CD8-positive, alpha-beta memory T cell (primary cell): Measurements from ENCODE around the gene GPT2. TPM values are rescaled to one million over a fixed set of nuclear protein-coding genes. Genes with fewer than 3 reads are reported as not detected.

Experiments
- CTCF ChIA-PET: fragments of 350-600 bp; sonication (Branson Sonifier 250); formaldehyde crosslinking; loops from one replicate; lab custom pipeline; 2021; ENCODE audit warnings: antibody characterized with exemption; lab: Charles Lee
- POLR2A ChIA-PET: fragments of 350-600 bp; sonication (Branson Sonifier 250); formaldehyde crosslinking; loops from one replicate; lab custom pipeline; 2021; ENCODE audit warnings: antibody characterized with exemption; lab: Charles Lee
- DNase-seq, 5 donors: peaks; one replicate each; pipeline versions ENCODE4 v3.0.0 to v3.0.0-alpha.2; 2020 to 2022; ENCODE audit warnings: mixed read lengths in 1 of 5
- H3K27ac ChIP-seq: one replicate; pipeline ENCODE4 v1.7.0; 2013; ENCODE audit warnings: low read depth, mild to moderate bottlenecking, low read length, moderate library complexity
- H3K27me3 ChIP-seq: 2 replicates; pipeline ENCODE4 v1.7.0; 2013; ENCODE audit warnings: low read length, mild to moderate bottlenecking; ENCODE audit not compliant: insufficient read depth, poor library complexity, severe bottlenecking
- H3K36me3 ChIP-seq: 2 replicates; pipeline ENCODE4 v1.7.0; 2013; ENCODE audit warnings: mild to moderate bottlenecking, low read length, moderate library complexity; ENCODE audit not compliant: insufficient read depth
- H3K4me1 ChIP-seq: 2 replicates; pipeline ENCODE4 v1.7.0; 2013; ENCODE audit warnings: mild to moderate bottlenecking, low read length, moderate library complexity; ENCODE audit not compliant: insufficient read depth
- H3K4me3 ChIP-seq: 2 replicates; pipeline ENCODE4 v1.7.0; 2013; ENCODE audit warnings: mild to moderate bottlenecking, low read length
- H3K9me3 ChIP-seq: 2 replicates; pipeline ENCODE4 v1.7.0; 2013; ENCODE audit warnings: mild to moderate bottlenecking, low read length
- H3K27ac Mint-ChIP-seq, 8 donors: one replicate each; pipeline ENCODE4 v1.8.0; 2020 to 2021; ENCODE audit warnings: mixed read lengths in 8 of 8, mild to moderate bottlenecking in 6 of 8, inconsistent platforms in 3 of 8, moderate library complexity in 3 of 8
- H3K27me3 Mint-ChIP-seq, 2 donors: one replicate each; pipeline ENCODE4 v1.8.0; 2020 to 2021; ENCODE audit warnings: mixed read lengths in 2 of 2, mild to moderate bottlenecking in 1 of 2, moderate library complexity in 1 of 2
- H3K36me3 Mint-ChIP-seq, 3 donors: one replicate each; pipeline ENCODE4 v1.8.0; 2020 to 2021; ENCODE audit warnings: mixed read lengths in 3 of 3, inconsistent platforms in 1 of 3, mild to moderate bottlenecking in 1 of 3
- H3K4me1 Mint-ChIP-seq, 3 donors: one replicate each; pipeline ENCODE4 v1.8.0; 2020 to 2021; ENCODE audit warnings: mixed read lengths in 3 of 3, inconsistent platforms in 1 of 3, mild to moderate bottlenecking in 1 of 3
- H3K4me3 Mint-ChIP-seq, 7 donors: one replicate each; pipeline ENCODE4 v1.8.0; 2020 to 2021; ENCODE audit warnings: mixed read lengths in 7 of 7, mild to moderate bottlenecking in 6 of 7, moderate library complexity in 4 of 7, inconsistent platforms in 2 of 7
- H3K9me3 Mint-ChIP-seq, 5 donors: one replicate each; pipeline ENCODE4 v1.8.0; 2020 to 2022; ENCODE audit warnings: mixed read lengths in 5 of 5, mild to moderate bottlenecking in 3 of 5, moderate library complexity in 2 of 5, inconsistent platforms in 1 of 5
- polyA plus RNA-seq: library from polyadenylated mRNA; unstranded; fragments of 300-500 nt; fragmentation: Illumina TruSeq; gene quantifications from one replicate; pipeline ENCODE4 v1.2.3, GENCODE V29; 2021
- total RNA-seq, 2 experiments: library from RNA; stranded (reverse); gene quantifications; one replicate each; pipeline ENCODE4 v1.2.3, GENCODE V29; 2021

GPT2 gene
- total and polyA plus RNA-seq, 3 experiments from 2014 or later = 0.79 to 16.5 (median 12.5) TPM

DNA sequence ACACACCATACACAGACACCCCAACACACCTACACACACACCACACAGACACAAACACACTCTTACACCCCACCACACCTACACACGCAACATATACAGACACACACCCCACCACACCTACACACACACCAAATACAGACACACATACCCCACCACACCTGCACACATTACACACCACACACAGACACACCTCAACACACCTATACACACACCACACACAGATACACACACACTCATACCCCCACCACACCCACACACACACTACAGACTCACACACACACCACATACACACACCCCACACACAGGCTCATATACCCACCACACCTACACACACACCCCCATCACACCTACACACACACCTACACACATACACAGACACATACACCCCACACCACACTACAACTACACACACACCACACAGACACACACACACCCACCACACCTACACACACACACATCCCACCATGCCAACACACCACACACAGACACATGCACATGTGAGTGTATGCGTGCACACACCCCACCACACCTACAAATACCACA lies 31.4 kb downstream of the GPT2 start:
- POLR2A ChIA-PET = no interaction called here
- H3K4me3 Mint-ChIP-seq = no peak overlapping the region
- H3K36me3 ChIP-seq = no peaks in the 10 kb centered on the region
- H3K4me1 ChIP-seq = no peaks in the 10 kb centered on the region
- no peak overlapping the region for H3K27ac ChIP-seq
- H3K27me3 Mint-ChIP-seq = peaks cover 0 to 2% of the 10 kb centered on the region in 2 donors
- H3K4me1 Mint-ChIP-seq = peaks cover 0 to 5% (median 0%) of the 10 kb centered on the region in 3 donors
- H3K4me3 ChIP-seq = no peak overlapping the region
- H3K36me3 Mint-ChIP-seq = no peaks in the 10 kb centered on the region
- no peak for DNase-seq
- no peaks in the 10 kb centered on the region for H3K27me3 ChIP-seq
- no peaks in the 10 kb centered on the region for H3K9me3 ChIP-seq
- no peaks in the 10 kb centered on the region for H3K9me3 Mint-ChIP-seq
- peak overlapping the region in 2 of 8 donors; percentile 30 to 86 for H3K27ac Mint-ChIP-seq
- CTCF ChIA-PET = no interaction called here

DNA sequence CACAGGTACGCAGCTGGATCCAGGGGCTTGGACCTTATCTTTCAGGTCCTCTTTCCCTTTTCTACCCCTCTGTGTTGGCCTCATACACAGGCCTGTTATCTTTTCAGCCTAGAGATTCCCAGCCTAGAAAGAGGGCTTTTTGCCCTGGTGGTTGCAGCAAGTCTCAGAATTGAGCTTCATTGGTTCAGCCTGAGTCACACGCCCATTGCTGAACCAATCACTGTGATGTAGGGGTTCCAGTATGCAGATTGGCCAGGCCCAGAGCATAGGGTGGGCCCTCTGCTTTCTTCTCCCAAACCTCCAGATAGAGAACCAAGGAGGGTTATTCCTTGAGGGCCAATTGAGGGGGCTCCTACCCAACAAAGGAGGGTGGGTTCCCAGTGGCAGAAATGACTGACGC lies 32.8 kb downstream of the GPT2 start:
- Mint-ChIP-seq H3K9me3 (no peaks in the 10 kb centered on the region), H3K4me3 (no peak overlapping the region), H3K4me1 (no peaks in the 10 kb centered on the region), H3K27ac (no peak overlapping the region), H3K36me3 (no peaks in the 10 kb centered on the region), H3K27me3 (peaks cover 0 to 2% of the 10 kb centered on the region in 2 donors)
- Histone ChIP-seq H3K4me1 (no peaks in the 10 kb centered on the region), H3K36me3 (no peaks in the 10 kb centered on the region), H3K27ac (no peak overlapping the region), H3K27me3 (no peaks in the 10 kb centered on the region), H3K9me3 (no peaks in the 10 kb centered on the region), H3K4me3 (no peak overlapping the region)
- no peak for DNase-seq
- CTCF ChIA-PET = interaction anchor here (0.9 kb wide), 1 partner anchor 9 kb away, joined by 3 read pairs; no protein-coding TSS in a partner anchor
- POLR2A ChIA-PET = no interaction called here

DNA sequence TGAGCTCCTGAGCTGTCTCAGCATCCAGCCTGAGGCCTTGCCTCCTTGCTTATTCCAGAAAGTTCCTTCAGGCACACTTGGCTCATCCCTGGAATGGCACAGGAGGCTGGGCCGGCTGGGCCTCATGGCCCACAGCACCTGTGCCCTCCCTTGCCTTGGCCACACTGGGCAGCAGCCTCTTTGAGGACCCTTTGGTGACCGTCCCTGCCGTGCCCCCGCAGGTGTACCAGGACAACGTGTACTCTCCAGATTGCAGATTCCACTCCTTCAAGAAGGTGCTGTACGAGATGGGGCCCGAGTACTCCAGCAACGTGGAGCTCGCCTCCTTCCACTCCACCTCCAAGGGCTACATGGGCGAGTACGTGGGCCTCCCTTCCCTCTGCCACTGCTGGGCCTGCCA lies 34.2 kb downstream of the GPT2 start:
- H3K36me3 Mint-ChIP-seq = no peaks in the 10 kb centered on the region
- no peak for DNase-seq

DNA sequence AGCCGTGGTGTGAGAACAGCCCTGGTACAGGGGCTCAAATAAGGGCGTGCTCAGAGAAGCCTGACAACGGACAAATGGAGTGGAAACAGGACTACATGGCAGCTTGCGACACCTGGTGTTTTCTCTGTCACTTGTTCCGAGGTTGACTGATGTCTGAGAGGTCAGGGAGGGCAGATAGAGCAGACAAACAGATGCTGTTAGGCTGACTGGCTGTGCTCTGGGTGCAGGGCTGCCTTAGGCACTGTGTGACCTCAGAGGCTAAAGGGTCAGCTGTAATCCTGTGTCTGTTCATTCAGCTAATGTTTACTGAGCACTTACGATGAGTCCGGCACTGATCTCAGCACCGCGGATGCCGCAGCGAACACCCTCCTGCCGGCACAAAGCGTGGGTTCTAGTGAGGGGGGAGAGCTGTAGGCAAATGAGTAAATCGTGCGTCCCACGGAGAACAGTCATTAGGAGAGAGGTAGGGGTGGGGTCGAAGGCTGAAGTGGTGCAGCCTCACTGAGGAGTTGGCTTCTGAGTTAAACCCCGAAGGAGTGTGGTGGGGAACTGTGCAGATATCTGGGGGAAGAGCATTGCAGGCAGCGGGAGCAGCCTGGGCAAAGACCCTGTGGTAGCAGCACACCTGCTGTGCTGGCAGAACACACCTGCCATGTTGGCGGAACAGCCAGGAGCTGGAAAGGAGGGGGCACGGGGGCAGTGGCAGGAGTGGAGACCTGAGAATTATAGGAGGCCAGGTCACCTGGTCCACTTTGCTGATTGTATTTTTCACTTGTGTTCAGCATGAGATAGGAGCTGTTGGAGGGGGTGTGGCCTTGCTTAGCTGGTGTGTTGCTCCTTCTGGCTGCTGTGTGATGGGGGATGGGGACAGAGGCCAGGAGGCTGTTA lies 35.0 kb downstream of the GPT2 start:
- Histone ChIP-seq H3K36me3 (no peaks in the 10 kb centered on the region), H3K4me1 (no peaks in the 10 kb centered on the region), H3K4me3 (no peak overlapping the region), H3K27ac (no peak overlapping the region), H3K27me3 (no peaks in the 10 kb centered on the region), H3K9me3 (no peaks in the 10 kb centered on the region)
- no peaks in the 10 kb centered on the region for H3K36me3 Mint-ChIP-seq
- no peaks in the 10 kb centered on the region for H3K4me1 Mint-ChIP-seq
- no peak overlapping the region for H3K27ac Mint-ChIP-seq
- no peaks in the 10 kb centered on the region for H3K9me3 Mint-ChIP-seq
- ChIA-PET POLR2A (no interaction called here), CTCF (no interaction called here)
- DNase-seq = no peak
- H3K27me3 Mint-ChIP-seq = peaks cover 0 to 2% of the 10 kb centered on the region in 2 donors
- H3K4me3 Mint-ChIP-seq = peak overlapping the region in 1 of 7 donors; percentile 5

More for the DNA sequence above, 34.2 kb downstream of the GPT2 start:
- no peak overlapping the region for H3K4me3 ChIP-seq
- no peaks in the 10 kb centered on the region for H3K27me3 ChIP-seq
- no peaks in the 10 kb centered on the region for H3K4me1 Mint-ChIP-seq
- no peak overlapping the region for H3K27ac Mint-ChIP-seq
- H3K9me3 ChIP-seq = no peaks in the 10 kb centered on the region
- no peak overlapping the region for H3K4me3 Mint-ChIP-seq
- ChIA-PET POLR2A (no interaction called here), CTCF (no interaction called here)
- no peaks in the 10 kb centered on the region for H3K4me1 ChIP-seq
- no peaks in the 10 kb centered on the region for H3K36me3 ChIP-seq
- no peak overlapping the region for H3K27ac ChIP-seq
- H3K27me3 Mint-ChIP-seq = peaks cover 0 to 2% of the 10 kb centered on the region in 2 donors
- H3K9me3 Mint-ChIP-seq = no peaks in the 10 kb centered on the region

DNA sequence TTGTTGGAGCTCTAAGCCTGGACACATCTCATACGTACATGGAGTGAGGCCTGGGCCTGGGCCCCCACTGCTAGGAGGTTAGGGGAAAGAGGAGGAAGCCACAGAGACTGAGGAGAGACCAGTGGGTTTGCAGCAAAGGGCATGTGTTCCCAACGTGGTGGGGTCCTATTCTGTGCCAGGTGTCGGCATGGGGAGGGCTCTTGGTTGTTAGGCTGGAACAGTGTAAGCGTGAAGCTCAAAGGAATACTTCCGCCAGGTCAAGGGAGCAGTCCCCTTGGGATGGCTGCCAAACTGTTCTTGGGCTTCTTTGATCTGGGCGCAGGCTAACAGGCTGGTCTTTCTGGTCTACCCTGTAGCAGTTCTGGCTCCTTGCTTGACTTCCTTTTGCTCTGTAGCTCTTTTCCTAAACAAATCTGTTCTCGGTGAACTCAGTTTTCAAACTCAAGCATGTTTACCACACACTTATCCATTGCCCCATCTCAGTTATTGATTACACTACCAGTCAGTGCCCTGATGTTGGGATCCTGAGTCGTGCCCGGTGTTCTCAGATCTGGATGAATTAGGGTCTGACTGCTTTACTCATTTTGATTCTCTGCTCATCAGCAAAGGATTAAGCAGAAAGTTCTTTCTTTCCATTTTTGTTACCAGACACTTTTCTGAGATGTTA lies 36.4 kb downstream of the GPT2 start:
- ChIA-PET POLR2A (no interaction called here), CTCF (interaction anchor here (1.1 kb wide), 1 partner anchor 10 kb away, joined by 3 read pairs; no protein-coding TSS in a partner anchor)
- no peaks in the 10 kb centered on the region for H3K36me3 ChIP-seq
- Mint-ChIP-seq H3K36me3 (no peaks in the 10 kb centered on the region), H3K27ac (peak overlapping the region in 1 of 8 donors; percentile 48), H3K9me3 (no peaks in the 10 kb centered on the region), H3K4me3 (no peak overlapping the region), H3K4me1 (no peaks in the 10 kb centered on the region), H3K27me3 (peaks cover 0 to 2% of the 10 kb centered on the region in 2 donors)
- no peak for DNase-seq
- H3K27ac ChIP-seq = no peak overlapping the region
- no peaks in the 10 kb centered on the region for H3K9me3 ChIP-seq
- H3K4me1 ChIP-seq = no peaks in the 10 kb centered on the region
- H3K27me3 ChIP-seq = no peaks in the 10 kb centered on the region
- no peak overlapping the region for H3K4me3 ChIP-seq

DNA sequence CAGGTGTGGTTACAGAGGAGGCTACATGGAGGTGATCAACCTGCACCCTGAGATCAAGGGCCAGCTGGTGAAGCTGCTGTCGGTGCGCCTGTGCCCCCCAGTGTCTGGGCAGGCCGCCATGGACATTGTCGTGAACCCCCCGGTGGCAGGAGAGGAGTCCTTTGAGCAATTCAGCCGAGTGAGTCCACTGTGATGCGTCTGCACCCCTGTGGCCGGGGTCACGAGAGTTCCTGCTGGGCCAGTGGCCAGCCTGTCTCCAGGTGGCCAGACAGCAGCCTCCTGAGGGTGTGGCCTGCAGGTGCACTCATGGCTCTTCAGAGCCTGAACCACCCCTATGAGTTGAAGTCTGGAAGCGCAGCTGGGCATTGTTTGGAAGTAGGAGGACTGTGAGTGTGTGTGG lies 38.1 kb downstream of the GPT2 start:
- H3K4me3 Mint-ChIP-seq = no peak overlapping the region
- DNase-seq = no peak
- H3K36me3 ChIP-seq = no peaks in the 10 kb centered on the region
- no peaks in the 10 kb centered on the region for H3K4me1 Mint-ChIP-seq
- H3K27me3 Mint-ChIP-seq = peaks cover 0 to 2% of the 10 kb centered on the region in 2 donors
- H3K4me1 ChIP-seq = no peaks in the 10 kb centered on the region
- ChIA-PET POLR2A (no interaction called here), CTCF (no interaction called here)
- H3K27me3 ChIP-seq = no peaks in the 10 kb centered on the region
- H3K27ac Mint-ChIP-seq = no peak overlapping the region
- no peaks in the 10 kb centered on the region for H3K9me3 Mint-ChIP-seq
- H3K9me3 ChIP-seq = no peaks in the 10 kb centered on the region
- no peak overlapping the region for H3K27ac ChIP-seq
- no peaks in the 10 kb centered on the region for H3K36me3 Mint-ChIP-seq
- H3K4me3 ChIP-seq = no peak overlapping the region

DNA sequence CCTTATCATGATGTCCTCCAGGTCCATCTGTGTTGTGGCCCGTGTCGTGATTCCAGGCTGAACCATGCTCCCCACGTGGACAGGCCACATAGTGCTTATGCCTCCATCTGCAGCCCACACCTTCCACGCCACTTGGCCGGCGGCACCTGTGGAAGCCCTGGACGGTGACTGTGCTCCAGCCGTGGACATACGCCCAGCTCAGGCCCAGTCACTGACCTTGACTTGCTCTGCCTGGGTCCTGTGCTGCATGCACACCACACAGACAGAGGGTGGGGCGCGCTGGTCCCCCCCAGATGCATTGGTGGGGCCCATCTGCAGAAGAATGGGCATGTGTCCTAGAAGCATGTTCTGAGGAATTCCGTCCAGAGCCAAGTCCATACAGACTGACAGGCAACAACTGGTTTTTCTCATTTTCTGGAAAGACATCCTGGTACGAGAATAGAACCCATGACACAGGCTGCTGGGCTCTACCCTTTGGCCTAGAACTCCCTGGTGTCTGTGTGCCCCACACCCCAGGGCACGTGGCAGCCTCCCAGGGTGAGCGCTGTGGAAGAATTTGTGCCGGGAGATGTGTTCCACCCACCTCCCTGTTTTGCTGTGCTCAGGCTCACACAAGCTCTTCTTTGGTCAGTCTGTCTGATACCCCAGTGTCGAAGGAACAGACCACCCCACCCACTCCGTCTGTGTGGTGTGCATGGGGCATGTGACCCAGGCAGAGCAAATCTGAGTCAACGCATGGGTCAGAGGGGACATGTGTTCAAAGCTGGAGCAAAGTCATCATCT lies 39.5 kb downstream of the GPT2 start:
- Mint-ChIP-seq H3K4me1 (no peaks in the 10 kb centered on the region), H3K36me3 (no peaks in the 10 kb centered on the region), H3K9me3 (no peaks in the 10 kb centered on the region), H3K27me3 (peaks cover under 1 to 2% of the 10 kb centered on the region in 2 donors), H3K4me3 (no peak overlapping the region), H3K27ac (no peak overlapping the region)
- Histone ChIP-seq H3K27ac (no peak overlapping the region), H3K4me1 (no peaks in the 10 kb centered on the region), H3K4me3 (no peak overlapping the region), H3K9me3 (no peaks in the 10 kb centered on the region), H3K36me3 (no peaks in the 10 kb centered on the region), H3K27me3 (no peaks in the 10 kb centered on the region)
- POLR2A ChIA-PET = no interaction called here
- CTCF ChIA-PET = no interaction called here
- no peak for DNase-seq
